WTC11 (cell line): ENCODE data around the gene CCDC149.

Experiments used
- ATF2 ChIP-seq: sonication (generic); formaldehyde crosslinking; IDR thresholded peaks from 2 replicates; pipeline ENCODE4 v1.8.1; 2022; ENCODE audit warnings: low read depth, missing genetic modification reagents, borderline replicate concordance
- CREB1 ChIP-seq: sonication (generic); formaldehyde crosslinking; IDR thresholded peaks from 2 replicates; pipeline ENCODE4 v1.8.0; 2023; ENCODE audit warnings: mild to moderate bottlenecking, missing genetic modification reagents
- CREM ChIP-seq: sonication (generic); formaldehyde crosslinking; IDR thresholded peaks from 2 replicates; pipeline ENCODE4 v1.8.1; 2022; ENCODE audit warnings: mild to moderate bottlenecking, missing genetic modification reagents, moderate library complexity
- CTCF ChIP-seq: fragments of 200-600 bp; IDR thresholded peaks from 2 replicates; pipeline ENCODE4 v1.8.0; 2022; ENCODE audit warnings: antibody characterized with exemption
- MAX ChIP-seq: sonication (generic); formaldehyde crosslinking; IDR thresholded peaks from 2 replicates; pipeline ENCODE4 v1.8.0; 2022; ENCODE audit warnings: mild to moderate bottlenecking, missing genetic modification reagents
- MYBL2 ChIP-seq: sonication (generic); formaldehyde crosslinking; IDR thresholded peaks from 2 replicates; pipeline ENCODE4 v1.8.1; 2023; ENCODE audit warnings: mild to moderate bottlenecking, moderate library complexity, missing genetic modification reagents
- NR3C1 ChIP-seq: sonication (generic); formaldehyde crosslinking; conservative IDR thresholded peaks from 2 replicates; pipeline ENCODE4 v1.8.1; 2023; ENCODE audit warnings: low read depth, mild to moderate bottlenecking, missing genetic modification reagents
- TEAD4 ChIP-seq: sonication (generic); formaldehyde crosslinking; IDR thresholded peaks from 2 replicates; pipeline ENCODE4 v1.8.0; 2022; ENCODE audit warnings: mild to moderate bottlenecking, missing genetic modification reagents
- USF1 ChIP-seq: sonication (generic); formaldehyde crosslinking; IDR thresholded peaks from 2 replicates; pipeline ENCODE4 v1.8.0; 2022; ENCODE audit warnings: mild to moderate bottlenecking, missing genetic modification reagents
- ZNF416 ChIP-seq: fragments of 250-450 bp; sonication (Bioruptor Pico); IDR thresholded peaks from 2 replicates; pipeline ENCODE4 v1.9.0; 2021; ENCODE audit warnings: mild to moderate bottlenecking, inconsistent platforms

GRCh38 chr4:24937176-24937916 is 24.5 kb upstream of the CCDC149 start:
- TF ChIP-seq CTCF = no peak
- no peak for TF ChIP-seq USF1 (CRISPR knock-in tag)
- TF ChIP-seq CREM (CRISPR knock-in tag) = no peak
- TF ChIP-seq MYBL2 (CRISPR knock-in tag) = no peak
- no peak for TF ChIP-seq NR3C1 (CRISPR knock-in tag)
- no peak for TF ChIP-seq TEAD4 (CRISPR knock-in tag)
- no peak for TF ChIP-seq ZNF416 (CRISPR knock-in tag)
- TF ChIP-seq ATF2 (CRISPR knock-in tag) = no peak
- no peak for TF ChIP-seq MAX (CRISPR knock-in tag)
- TF ChIP-seq CREB1 = no peak
